ENCODE data around the gene CCT8L2. TPM values are rescaled to one million over a fixed set of nuclear protein-coding genes. Genes with fewer than 3 reads are reported as not detected.
"Not testable (repeated sequence)": the region's sequence is repeated elsewhere in the genome, so short reads cannot be mapped to it uniquely, and the experiment has no call there.

Gene CCT8L2
- total and polyA plus RNA-seq, 2 of the 8 experiments (the other 6 are each of a cell fraction or from before 2014, with no cell fraction given): not detected

DNA sequence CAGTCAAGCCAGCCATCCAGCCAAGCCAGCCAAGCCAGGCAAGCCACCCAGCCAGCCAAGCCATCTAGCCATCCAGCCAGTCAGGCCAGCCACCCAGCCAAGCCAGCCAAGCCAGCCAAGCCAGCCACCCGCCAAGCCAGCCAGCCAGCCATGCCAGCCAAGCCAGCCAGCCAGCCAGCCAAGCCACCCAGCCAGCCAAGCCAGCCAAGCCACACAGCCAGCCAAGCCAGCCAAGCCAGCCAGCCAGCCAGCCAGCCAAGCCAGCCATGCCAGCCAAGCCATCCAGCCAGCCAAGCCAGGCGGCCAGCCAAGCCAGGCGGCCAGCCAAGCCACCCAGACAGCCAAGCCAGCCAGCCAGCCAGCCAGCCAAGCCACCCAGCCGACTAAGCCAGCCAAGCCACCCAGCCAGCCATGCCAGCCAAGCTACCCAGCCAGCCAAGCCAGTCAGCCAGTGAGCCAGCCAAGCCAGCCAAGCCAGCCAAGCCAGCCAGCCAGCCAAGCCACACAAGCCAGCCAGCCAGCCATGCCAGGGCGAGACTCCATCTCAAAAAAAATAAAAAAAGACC is 31.4 kb downstream of the CCT8L2 start:
- H2BK5ac ChIP-seq (ENCODE audit: low read depth, low read length); H3K27ac ChIP-seq (ENCODE audit: low read depth, low read length); H4K20me1 ChIP-seq (replicated peaks in 1 of 2; ENCODE audit: control insufficient read depth in 1 of 2, insufficient read depth in 2 of 2, low read length in 2 of 2); H4K8ac ChIP-seq (ENCODE audit: extremely low read depth, insufficient read depth, low read length); H2BK12ac ChIP-seq (ENCODE audit: low read depth, low read length); H4K5ac ChIP-seq (ENCODE audit: insufficient read length, low read depth, low read length); H2BK120ac ChIP-seq (replicated peaks; ENCODE audit: low read depth, low read length); DNase-seq (ENCODE audit: low read depth in 1 of 2, low spot score in 2 of 2); H3K4ac ChIP-seq (replicated peaks; ENCODE audit: insufficient read length, low read depth, low read length); CTCF ChIA-PET (ENCODE audit: partially characterized antibody); H3K27me3 ChIP-seq (replicated peaks in 1 of 4; ENCODE audit: control insufficient read depth in 3 of 4, extremely low read depth in 1 of 4, insufficient read depth in 3 of 4, low read length in 3 of 4); H2AK5ac ChIP-seq (ENCODE audit: low read depth, low read length); H3K23ac ChIP-seq (ENCODE audit: insufficient read length); H3K4me3 ChIP-seq (ENCODE audit: extremely low read depth in 1 of 4, insufficient read depth in 2 of 4, low read depth in 3 of 4, low read length in 4 of 4); H2BK15ac ChIP-seq (ENCODE audit: low read length); H3K4me2 ChIP-seq (ENCODE audit: insufficient read depth in 1 of 2, low read depth in 2 of 2, low read length in 2 of 2); H3K18ac ChIP-seq (ENCODE audit: extremely low read depth, low read length); H3K23me2 ChIP-seq (ENCODE audit: low read depth, low read length); FAIRE-seq; H2AFZ ChIP-seq (ENCODE audit: low read length); H3K36me3 ChIP-seq (ENCODE audit: control insufficient read depth in 2 of 4, insufficient read depth in 4 of 4, low read length in 3 of 4); H2BK20ac ChIP-seq (ENCODE audit: low read length); H3K56ac ChIP-seq (replicated peaks; ENCODE audit: insufficient read length, low read depth, low read length); H3K79me2 ChIP-seq (ENCODE audit: control insufficient read depth in 1 of 2, insufficient read depth in 2 of 2, low read length in 2 of 2); H3K14ac ChIP-seq (ENCODE audit: insufficient read length); H3K79me1 ChIP-seq (ENCODE audit: low read depth, low read length); H3K9ac ChIP-seq (replicated peaks in 1 of 4; ENCODE audit: extremely low read depth in 1 of 4, low read depth in 3 of 4, low read length in 3 of 4); H3K4me1 ChIP-seq (replicated peaks in 1 of 4; ENCODE audit: control insufficient read depth in 3 of 4, insufficient read depth in 4 of 4, low read length in 3 of 4); H4K91ac ChIP-seq (replicated peaks; ENCODE audit: insufficient read length, low read length); POLR2A ChIA-PET (ENCODE audit: partially characterized antibody): not testable (repeated sequence)
- peaks cover 10 to 94% of the 10 kb centered on the region in 2 experiments; a peak in 3 of 4 replicates for H3K9me3 ChIP-seq (ENCODE audit: insufficient read depth in 2 of 2, low read depth in 1 of 2, low read length in 1 of 2)
- 98% methylated on average over 4 of the region's 5 CpGs; no CpG with 5 or more reads in 1 of the 2 experiments for WGBS, 2 experiments (ENCODE audit: extremely low coverage in 1 of 2, insufficient coverage in 1 of 2, insufficient read length in 1 of 2, insufficient replicate concordance in 2 of 2, low coverage in 1 of 2, low lambda C conversion rate in 2 of 2, missing lambda C conversion rate in 1 of 2)

DNA sequence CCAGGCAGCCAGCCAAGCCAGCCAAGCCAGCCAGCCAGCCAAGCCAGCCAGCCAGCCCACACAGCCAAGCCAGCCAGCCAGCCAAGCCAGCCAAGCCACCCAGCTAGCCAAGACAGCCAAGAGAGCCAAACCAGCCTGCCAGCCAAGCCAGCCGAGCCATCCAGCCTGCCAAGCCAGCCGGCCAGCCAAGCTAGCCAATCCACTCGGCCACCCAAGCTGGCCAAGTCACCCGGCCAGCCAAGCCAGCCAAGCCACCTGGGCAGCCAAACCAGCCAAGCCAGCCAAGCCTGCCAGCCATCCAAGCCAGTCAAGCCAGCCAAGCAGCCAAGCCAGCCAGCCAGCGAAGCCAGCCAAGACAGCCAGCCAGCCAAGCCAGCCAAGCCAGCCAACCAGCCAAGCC is 32.0 kb downstream of the CCT8L2 start:
- 84% methylated on average over 3 of the region's 5 CpGs; no CpG with 5 or more reads in 1 of the 2 experiments for WGBS, 2 experiments (ENCODE audit: extremely low coverage in 1 of 2, insufficient coverage in 1 of 2, insufficient read length in 1 of 2, insufficient replicate concordance in 2 of 2, low coverage in 1 of 2, low lambda C conversion rate in 2 of 2, missing lambda C conversion rate in 1 of 2)
- DNase-seq (ENCODE audit: low read depth in 1 of 2, low spot score in 2 of 2); H2AK5ac ChIP-seq (ENCODE audit: low read depth, low read length); H3K23me2 ChIP-seq (ENCODE audit: low read depth, low read length); FAIRE-seq; H2BK12ac ChIP-seq (ENCODE audit: low read depth, low read length); H3K56ac ChIP-seq (replicated peaks; ENCODE audit: insufficient read length, low read depth, low read length); H3K27ac ChIP-seq (ENCODE audit: low read depth, low read length); H3K4me1 ChIP-seq (replicated peaks in 1 of 4; ENCODE audit: control insufficient read depth in 3 of 4, insufficient read depth in 4 of 4, low read length in 3 of 4); H2AFZ ChIP-seq (ENCODE audit: low read length); H2BK120ac ChIP-seq (replicated peaks; ENCODE audit: low read depth, low read length); H2BK20ac ChIP-seq (ENCODE audit: low read length); H3K4ac ChIP-seq (replicated peaks; ENCODE audit: insufficient read length, low read depth, low read length); H4K20me1 ChIP-seq (replicated peaks in 1 of 2; ENCODE audit: control insufficient read depth in 1 of 2, insufficient read depth in 2 of 2, low read length in 2 of 2); CTCF ChIA-PET (ENCODE audit: partially characterized antibody); H2BK5ac ChIP-seq (ENCODE audit: low read depth, low read length); H4K8ac ChIP-seq (ENCODE audit: extremely low read depth, insufficient read depth, low read length); H3K79me1 ChIP-seq (ENCODE audit: low read depth, low read length); H3K36me3 ChIP-seq (ENCODE audit: control insufficient read depth in 2 of 4, insufficient read depth in 4 of 4, low read length in 3 of 4); POLR2A ChIA-PET (ENCODE audit: partially characterized antibody); H3K79me2 ChIP-seq (ENCODE audit: control insufficient read depth in 1 of 2, insufficient read depth in 2 of 2, low read length in 2 of 2); H3K14ac ChIP-seq (ENCODE audit: insufficient read length); H3K9ac ChIP-seq (replicated peaks in 1 of 4; ENCODE audit: extremely low read depth in 1 of 4, low read depth in 3 of 4, low read length in 3 of 4); H4K5ac ChIP-seq (ENCODE audit: insufficient read length, low read depth, low read length); H3K18ac ChIP-seq (ENCODE audit: extremely low read depth, low read length); H2BK15ac ChIP-seq (ENCODE audit: low read length); H3K27me3 ChIP-seq (replicated peaks in 1 of 4; ENCODE audit: control insufficient read depth in 3 of 4, extremely low read depth in 1 of 4, insufficient read depth in 3 of 4, low read length in 3 of 4); H3K4me3 ChIP-seq (ENCODE audit: extremely low read depth in 1 of 4, insufficient read depth in 2 of 4, low read depth in 3 of 4, low read length in 4 of 4); H4K91ac ChIP-seq (replicated peaks; ENCODE audit: insufficient read length, low read length); H3K4me2 ChIP-seq (ENCODE audit: insufficient read depth in 1 of 2, low read depth in 2 of 2, low read length in 2 of 2); H3K23ac ChIP-seq (ENCODE audit: insufficient read length): not testable (repeated sequence)
- peaks cover 10 to 89% of the 10 kb centered on the region in 2 experiments; a peak in 3 of 4 replicates for H3K9me3 ChIP-seq (ENCODE audit: insufficient read depth in 2 of 2, low read depth in 1 of 2, low read length in 1 of 2)

All from H1 (cell line).